ENCODE measurements around the gene STXBP1.

Gene STXBP1

GRCh38 chr9:127739614-127740330, 127.7 kb downstream of the STXBP1 start:
- no peak for DNase-seq

GRCh38 chr9:127741831-127742434, 129.9 kb downstream of the STXBP1 start:
- peak; percentile 43 for DNase-seq
